AG08396 (cell line): ENCODE measurements around the gene MED12.
A peak's percentile ranks its signal among the peaks of the same experiment; 100 is the strongest.

Experiments
- DNase-seq: peaks from one replicate; pipeline ENCODE4 v3.0.0; 2012; ENCODE audit warnings: low spot score, mixed read lengths

Gene MED12

DNA sequence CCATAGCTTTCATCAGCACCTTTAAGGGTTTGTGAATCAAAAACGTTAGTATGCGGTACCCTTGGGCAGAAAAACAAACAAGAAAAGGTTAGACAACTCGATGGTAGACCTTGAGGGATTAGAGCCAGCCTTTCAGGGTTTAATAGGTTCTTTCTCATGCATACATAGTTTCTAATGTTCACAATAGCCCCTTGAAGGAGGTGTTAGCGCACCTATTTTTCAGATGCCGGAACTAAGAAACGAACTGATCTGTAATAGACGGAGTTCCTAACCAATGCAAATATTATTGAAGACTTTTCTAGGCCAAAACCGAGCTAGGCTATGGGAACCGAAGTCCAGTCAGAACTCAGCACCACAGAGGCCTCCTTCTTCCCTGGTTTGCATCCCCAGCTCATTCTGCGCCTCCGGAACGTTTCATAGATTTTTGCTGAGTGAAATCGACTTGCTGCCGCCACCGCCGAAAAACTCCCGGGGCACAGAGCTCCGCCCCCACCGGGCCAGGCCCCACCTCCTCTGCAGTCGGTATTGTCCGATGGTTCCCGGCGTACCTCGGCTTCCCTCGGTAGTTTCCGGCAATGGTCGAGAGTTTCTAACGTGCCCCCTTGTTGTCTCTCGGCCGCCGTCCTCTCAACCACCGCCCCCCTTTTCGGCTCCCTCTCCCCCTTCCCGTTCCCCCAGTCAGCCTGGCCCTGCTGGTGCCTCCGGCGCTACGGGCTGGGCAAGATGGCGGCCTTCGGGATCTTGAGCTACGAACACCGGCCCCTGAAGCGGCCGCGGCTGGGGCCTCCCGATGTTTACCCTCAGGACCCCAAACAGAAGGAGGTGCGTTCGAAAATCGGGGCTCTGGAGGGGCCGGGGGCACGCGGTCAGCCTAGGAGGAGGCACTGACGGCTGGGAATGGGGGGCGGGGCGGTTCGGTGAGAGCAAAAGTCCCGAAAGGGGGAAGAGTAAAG is at the start of gene MED12:
Gene MED12 (plus strand): TSS at position 565 of the 953 bp plus-strand sequence. CDS start 159 bp downstream, at position 724.
- DNase-seq, result peak; percentile 82

DNA sequence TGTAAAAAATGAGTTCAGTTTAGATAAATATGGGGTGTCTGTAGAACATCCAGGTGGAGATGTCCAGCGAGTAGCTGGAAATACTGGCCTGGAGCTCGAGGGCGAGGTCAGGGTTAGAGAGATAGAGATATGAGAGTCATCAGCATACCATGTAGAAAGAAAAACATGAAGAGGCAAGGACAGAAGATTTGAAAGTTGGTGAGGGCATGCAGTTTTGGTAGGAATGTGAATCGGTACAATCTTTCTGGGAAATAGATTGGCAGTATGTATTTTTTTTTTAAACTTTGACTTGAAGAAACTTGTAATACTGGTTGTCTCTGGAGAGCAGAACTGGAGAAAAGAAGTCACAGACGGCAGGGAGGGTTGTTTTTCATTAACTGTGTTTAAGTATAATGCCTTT is 47.9 kb upstream of the MED12 start:
- no peak for DNase-seq

DNA sequence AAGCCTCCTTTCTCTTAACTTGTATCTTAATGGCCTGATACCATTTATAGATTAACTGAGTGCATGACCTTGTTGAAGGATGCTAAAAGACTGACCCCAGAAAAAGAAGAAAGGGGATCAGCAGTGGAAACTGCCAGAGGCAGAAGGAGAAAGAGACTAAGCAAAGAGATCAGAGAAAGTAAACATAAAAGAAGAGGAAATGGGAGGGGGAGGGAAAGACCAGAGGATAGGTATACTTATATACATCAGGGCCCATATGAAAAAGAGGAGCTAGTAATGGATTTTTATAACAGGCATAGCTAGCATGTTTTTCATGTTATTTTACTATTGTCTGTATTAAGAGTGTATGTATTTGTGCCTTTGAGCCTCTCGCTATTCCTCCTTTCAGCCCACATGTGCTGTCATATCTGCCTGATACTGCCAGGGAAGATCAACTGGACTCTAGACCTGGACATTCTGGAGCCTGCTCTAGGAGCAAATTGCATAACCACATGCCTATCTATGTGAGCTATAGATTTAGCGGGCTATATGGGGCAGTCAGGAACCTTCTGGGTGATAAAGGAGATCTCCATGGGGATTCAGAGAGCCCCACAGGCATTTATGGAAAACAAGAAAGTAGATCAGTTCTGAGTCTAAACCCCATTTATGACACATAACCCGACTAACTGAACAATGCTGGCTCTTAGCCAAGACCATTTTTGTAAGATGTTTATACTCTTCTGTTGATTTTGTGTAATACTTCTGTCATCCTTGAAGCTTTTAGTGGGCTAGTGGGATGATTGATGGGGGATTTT is 36.9 kb upstream of the MED12 start:
- DNase-seq, result no peak

DNA sequence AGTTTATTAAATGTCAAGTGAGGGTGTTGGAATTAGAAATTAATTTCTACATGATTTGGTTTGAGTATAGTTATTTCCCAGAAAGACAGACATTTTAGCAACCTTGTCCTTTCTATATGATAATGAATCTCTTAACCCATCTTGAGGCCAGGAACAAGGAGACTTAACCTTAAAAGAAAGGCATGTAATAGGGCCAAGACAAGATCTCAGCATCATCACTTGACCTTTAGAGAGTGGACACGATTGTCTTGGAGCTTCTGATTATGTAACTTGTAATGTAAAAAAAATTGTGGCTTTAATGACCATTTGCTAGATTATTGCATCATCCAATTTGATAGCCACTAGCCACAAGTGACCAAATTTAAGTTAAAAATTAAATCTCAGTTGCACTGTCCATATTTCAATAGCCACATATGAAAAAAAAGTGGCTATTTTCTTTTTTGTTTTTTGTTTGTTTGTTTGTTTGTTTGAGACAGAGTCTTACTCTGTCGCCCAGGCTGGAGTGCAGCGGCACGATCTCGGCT is 36.2 kb upstream of the MED12 start:
- no peak for DNase-seq

DNA sequence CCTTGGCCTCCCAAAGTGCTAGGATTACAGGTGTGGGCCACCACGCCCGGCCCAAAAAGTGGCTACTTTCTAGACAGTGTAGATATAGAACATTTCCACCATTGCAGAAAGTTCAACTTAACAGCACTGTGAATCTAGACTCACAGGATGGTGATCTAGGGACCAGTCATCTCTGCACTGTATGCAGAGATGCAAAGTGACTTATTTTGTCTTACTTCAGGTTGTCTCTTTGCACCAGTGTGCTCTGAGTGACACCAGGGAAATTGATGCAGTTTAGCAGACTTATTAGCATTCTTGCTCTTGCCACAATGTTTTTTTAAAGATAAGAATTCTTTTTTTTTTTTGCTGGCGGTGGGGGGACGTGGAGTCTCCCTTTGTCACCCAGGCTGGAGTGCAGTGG is 35.6 kb upstream of the MED12 start:
- no peak for DNase-seq

DNA sequence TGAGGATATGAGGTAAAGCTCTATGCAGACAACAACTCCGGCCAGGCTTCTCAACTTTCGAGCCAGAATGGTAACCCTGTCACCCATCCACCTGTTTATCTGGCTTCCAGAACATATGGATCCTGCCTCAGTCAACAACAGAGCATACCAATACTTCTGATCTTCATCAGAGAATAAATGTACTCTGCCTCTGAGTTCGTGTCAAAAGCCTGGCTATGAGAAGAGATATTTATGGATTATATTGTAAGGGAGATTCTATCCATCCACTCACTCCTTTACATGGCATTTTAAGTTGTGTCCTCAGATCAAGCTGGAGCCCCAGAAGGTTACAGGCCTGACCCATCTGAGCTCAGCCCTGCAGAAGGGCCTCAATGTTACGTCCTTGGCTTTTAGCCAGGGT is 32.5 kb upstream of the MED12 start:
- DNase-seq, result no peak

DNA sequence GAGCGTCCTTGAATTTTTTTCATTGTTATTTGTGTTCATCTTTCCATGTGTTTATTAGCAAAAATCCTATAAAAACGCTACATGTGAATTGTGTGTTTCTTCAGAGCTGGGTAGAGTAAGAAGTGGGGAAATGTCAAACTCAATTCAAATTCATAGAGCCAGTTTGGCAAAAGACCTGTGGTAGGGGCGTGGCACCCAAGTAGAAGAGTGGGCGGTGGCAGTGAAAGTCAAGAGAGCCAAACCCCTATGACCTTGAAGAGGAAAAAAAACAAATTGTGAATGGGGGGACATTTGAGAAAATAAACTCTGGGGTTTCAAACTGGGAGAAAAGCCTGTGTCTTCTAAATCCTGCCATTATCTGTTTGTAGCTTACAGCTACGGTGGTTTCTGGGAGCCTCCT is 27.1 kb upstream of the MED12 start:
- DNase-seq, result no peak

DNA sequence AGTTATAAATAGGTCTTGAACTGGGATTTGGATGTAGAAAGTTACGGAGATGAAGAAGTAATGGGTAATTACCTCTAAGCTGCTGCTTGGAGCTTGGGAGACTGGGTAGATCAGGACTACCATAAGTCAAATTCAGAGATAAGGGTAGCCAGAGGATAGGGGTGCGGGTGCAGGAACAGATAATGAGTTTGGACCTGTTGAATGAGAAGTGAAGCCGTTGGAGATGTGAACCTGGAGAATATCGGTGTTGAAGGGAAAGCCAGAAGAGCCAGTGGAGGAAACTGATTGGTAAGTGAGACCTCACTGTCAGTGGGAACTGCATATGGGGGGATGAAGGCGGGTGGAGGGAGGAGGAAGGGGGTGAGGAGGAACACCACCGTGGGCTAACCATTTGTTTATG is 23.4 kb upstream of the MED12 start:
- DNase-seq, result no peak

DNA sequence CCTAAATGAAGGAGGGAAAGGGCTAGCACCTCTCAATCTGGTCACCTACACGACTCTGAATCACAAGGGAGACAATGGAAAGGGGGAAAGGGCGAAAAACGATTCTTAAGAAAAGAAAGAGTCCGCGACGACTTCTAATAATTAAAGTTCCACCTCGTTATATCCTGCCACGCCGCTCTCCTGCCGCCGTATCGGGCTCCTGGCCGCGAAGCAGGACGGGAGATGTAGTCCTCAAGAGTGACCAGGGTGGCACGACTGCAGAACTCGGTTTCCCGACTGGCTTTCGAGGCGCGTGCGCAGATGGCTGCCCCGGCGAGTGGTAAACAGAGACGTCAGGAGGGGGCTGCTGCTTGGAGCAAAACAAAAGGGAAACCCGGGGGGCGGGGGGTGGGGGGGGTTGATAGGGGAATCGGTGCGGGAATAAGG is 22.8 kb upstream of the MED12 start, which contains the start of gene FOXO4:
Gene FOXO4 (plus strand): TSS at position 297 of the 426 bp plus-strand sequence. CDS start 678 bp downstream, outside the sequence.
- peak; percentile 87 for DNase-seq

DNA sequence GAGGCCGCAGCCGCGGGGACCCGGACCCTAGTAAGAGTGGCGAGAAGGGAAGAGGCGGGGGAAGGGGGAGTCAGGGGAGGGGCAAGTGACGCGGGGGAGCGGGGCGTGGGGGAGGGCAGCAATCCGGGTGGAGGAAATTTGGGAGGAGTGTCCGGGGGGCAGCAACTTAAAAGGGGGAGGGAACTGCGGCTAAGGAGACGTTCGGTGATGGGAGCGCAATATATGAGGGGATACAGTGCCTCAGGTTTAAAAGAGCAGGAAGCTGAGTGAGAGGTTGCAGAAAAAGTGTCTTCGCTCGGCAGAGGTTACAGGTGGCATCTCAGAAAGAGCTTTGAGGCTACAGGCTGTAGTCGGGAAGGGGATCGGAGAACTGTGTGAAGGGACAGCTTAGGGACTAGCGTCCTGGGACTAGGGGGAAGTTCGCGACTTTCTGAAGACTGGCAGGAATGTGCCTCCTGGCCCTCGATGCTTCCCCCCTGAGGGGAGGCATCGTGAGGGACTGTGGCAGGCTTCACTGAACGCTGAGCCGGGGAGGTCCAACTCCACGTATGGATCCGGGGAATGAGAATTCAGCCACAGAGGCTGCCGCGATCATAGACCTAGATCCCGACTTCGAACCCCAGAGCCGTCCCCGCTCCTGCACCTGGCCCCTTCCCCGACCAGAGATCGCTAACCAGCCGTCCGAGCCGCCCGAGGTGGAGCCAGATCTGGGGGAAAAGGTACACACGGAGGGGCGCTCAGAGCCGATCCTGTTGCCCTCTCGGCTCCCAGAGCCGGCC is 22.2 kb upstream of the MED12 start:
- no peak for DNase-seq

DNA sequence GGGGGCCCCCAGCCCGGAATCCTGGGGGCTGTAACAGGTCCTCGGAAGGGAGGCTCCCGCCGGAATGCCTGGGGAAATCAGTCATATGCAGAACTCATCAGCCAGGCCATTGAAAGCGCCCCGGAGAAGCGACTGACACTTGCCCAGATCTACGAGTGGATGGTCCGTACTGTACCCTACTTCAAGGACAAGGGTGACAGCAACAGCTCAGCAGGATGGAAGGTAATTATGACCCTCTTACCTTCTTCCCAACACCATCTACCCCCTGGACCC is 21.7 kb upstream of the MED12 start:
- no peak for DNase-seq

DNA sequence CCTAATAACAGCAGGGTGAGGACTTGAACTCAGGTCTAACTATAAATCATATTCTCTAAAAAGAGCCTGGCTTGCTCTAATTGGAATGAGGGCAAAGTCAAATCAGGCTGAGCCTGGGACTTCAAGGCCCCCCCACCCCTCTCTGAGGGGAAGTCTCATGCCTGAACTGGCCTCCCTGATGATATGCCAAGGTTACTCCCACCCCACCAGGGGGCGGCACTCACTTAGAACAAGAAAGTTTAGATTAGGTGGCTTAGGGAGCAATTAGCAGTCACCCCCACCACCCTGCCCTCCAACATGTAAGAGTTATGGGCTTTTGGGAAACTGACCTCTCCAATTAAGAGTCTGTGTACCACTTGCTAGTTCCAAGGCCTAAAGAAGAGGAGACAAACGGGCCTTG is 20.1 kb upstream of the MED12 start:
- DNase-seq, result peak; percentile 25

DNA sequence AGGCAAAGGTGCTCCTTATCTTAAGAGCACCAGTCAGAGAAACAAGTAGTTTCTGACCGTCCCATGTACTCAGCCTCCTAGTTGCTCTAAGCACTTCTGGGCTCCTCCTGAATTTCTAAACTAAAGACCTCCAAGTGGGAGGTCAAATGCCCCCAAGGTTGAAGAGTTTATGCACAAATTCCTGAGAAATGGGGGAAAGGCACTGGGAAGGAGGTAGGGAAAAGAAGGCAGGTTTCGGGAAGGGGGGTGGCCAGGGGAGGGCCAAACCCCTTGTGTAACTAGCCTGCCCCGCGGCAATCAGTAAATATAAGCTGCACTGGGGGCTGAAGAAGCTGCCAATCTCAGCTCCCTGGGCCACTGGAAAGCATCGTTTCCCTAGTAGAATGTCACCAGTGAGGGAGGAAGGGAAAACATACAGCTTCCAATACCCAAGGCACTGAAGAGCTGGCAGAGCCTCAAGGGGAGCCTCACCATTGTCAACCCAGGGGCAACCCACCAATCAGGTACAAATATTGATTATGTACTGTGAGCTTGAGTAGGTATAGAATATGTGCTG is 19.4 kb upstream of the MED12 start:
- DNase-seq, result no peak

DNA sequence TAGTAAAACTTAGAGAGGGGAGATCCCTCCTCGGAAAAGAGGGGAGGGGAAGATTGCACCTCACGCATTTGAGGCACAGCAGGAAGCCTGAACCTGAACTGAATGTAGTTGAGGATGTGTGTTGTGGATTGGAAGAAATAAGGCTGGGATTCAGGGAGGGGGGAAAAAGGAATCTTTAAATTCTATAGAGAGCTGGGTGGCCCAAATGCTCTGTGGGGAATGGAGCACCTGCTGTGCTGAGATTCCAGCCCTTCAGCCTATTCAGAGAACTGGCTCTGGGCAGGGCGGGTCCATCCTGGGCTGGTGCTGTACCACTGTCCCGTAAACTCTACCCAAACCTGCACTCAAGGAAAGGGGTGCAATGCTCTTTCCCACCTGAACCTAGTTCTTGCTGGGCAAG is 18.7 kb upstream of the MED12 start:
- no peak for DNase-seq

DNA sequence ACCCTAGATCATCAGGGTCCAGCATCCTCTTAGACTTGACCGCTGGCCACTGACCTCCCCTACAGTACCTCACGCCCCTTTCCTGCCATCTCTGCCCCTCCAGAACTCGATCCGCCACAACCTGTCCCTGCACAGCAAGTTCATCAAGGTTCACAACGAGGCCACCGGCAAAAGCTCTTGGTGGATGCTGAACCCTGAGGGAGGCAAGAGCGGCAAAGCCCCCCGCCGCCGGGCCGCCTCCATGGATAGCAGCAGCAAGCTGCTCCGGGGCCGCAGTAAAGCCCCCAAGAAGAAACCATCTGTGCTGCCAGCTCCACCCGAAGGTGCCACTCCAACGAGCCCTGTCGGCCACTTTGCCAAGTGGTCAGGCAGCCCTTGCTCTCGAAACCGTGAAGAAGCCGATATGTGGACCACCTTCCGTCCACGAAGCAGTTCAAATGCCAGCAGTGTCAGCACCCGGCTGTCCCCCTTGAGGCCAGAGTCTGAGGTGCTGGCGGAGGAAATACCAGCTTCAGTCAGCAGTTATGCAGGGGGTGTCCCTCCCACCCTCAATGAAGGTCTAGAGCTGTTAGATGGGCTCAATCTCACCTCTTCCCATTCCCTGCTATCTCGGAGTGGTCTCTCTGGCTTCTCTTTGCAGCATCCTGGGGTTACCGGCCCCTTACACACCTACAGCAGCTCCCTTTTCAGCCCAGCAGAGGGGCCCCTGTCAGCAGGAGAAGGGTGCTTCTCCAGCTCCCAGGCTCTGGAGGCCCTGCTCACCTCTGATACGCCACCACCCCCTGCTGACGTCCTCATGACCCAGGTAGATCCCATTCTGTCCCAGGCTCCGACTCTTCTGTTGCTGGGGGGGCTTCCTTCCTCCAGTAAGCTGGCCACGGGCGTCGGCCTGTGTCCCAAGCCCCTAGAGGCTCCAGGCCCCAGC is 17.6 kb upstream of the MED12 start:
- DNase-seq, result no peak

DNA sequence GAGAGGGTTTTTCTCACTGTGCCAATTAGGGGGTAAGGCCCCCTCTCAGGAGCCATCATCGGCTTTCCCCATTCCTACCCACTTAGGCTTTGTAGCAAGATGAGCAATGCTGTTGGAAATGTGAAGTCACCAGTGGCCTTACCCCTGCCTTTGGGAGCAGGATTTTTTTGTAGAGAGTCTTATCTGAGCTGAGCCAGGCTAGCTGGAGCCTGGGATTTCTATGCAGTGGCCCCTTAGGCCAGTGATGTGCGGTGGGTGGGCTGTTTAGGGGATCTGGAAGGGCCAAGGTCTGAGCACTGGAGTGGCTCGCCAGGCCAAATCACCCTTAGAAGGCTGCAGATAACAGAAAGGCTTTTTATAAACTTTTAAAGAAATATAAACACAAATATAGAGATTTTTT is 16.1 kb upstream of the MED12 start:
- no peak for DNase-seq

DNA sequence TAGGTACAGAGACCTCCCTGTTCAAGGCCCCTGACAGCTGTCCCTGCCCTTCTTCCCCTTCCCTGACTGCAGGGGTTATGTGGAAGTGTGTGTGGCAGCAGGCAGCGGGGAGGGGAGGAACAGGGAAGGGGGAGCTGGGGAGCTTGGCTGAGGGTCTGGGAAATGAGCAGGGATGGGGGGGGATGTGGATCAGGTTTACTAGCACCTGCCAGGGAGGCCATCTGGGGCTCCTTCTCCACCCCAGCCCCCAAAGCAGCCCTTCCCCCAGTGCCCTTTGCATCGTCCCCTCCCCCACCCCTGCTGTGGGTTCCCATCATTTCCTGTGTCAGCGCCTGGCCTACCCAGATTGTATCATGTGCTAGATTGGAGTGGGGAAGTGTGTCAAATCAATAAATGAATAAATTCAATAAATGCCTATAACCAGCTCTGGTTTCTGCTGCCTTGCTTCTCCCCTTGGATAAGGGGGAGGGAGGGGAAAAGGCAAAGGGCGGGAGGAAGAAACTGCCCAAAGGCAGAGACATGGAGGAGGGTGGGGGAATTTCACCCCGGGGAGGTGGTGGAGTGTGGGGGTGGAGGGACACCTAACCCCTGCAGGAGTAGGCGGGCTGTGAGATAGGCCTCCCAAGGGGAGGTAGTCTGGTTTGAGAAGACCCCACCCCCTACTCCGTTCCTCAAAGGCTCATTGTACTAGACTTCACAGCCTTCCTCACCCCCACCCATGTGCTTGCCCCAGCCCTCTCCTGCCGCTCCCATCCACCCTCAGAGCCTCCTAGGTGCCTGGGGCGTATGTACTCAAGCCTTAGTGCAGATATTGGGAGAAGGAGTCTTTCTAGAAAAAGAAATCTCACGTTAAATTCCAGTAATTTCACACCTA is 15.0 kb upstream of the MED12 start:
- DNase-seq, result no peak

DNA sequence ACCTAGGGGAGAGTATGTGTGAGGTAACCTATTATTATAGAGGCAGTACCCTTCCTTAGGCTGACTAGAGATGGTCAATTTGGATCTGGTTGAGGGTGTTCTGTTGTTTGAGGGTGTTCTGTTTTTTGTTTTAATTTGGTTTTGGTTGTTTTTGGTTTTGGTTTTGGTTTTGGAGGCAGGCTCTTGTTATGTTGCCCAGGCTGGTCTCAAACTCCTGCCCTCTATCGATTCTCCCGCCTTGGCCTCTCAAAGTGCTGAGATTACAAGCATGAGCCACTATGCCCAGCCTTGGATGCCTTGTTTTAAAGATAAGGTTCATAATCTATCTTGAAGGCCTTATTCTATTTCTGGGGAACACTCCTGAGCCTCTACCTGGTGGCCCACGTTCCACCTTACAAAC is 12.8 kb upstream of the MED12 start:
- no peak for DNase-seq

DNA sequence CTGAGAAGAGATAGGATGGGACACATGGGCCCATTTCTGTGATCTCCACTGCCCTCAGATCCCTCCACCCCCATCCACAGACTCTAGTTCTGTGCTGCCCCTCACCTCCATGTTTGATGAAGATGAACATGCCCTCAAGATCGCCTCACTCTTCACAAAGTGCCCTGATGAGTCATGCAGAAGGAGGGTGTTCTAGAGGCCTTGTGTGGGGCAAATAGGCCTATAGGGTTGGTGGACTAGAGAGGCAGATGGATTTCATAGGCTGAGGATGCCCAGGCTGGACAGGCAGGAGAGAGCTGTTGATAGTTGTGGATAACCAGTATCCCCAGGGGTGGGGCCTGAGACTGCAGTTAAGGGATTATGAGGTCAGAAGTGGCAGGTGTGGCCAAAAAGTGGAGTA is 12.0 kb upstream of the MED12 start, which contains the start of gene CXorf65:
Gene CXorf65 (minus strand): TSS at position 314 of the 400 bp plus-strand sequence. CDS start 184 bp downstream, at position 130.
- DNase-seq, result no peak

DNA sequence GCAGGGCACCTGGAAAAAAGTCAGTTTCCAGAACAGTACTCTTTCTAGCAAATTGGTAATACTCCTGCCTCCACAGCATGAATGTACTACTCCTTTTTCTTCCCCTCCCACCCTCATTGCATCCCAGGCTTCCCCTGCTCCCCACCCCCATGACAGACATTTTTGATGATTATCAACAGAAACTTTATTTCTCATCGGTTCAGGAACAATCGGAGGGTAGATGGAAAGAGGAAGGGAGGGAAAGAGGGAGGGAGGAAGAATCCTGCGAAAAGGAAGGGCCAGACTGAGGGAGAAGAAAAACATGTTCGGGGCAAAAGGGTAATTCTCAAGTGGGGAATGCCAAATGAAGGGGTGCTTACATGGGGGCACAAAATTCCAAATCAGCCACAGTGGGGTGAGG is 11.2 kb upstream of the MED12 start:
- DNase-seq, result no peak
